HFF-Myc (cell line): ENCODE measurements around the gene GALNT15.

Source experiments
- DNase-seq: peaks from one replicate; pipeline ENCODE4 v3.0.0-alpha.2; 2011; ENCODE audit warnings: low read depth; ENCODE audit errors: extremely low read depth
- H3K4me3 ChIP-seq: replicated peaks from 2 replicates; pipeline ENCODE4 v1.5.1; 2011; ENCODE audit warnings: low read depth, mild to moderate bottlenecking, control low read depth, low read length
- TF ChIP-seq, protein P1 (sequence below): IDR thresholded peaks from 2 replicates; pipeline ENCODE4 v1.5.1; 2012; ENCODE audit warnings: mild to moderate bottlenecking, low read depth, low read length, control low read depth; ENCODE audit errors: missing control alignments

GALNT15 gene

DNA sequence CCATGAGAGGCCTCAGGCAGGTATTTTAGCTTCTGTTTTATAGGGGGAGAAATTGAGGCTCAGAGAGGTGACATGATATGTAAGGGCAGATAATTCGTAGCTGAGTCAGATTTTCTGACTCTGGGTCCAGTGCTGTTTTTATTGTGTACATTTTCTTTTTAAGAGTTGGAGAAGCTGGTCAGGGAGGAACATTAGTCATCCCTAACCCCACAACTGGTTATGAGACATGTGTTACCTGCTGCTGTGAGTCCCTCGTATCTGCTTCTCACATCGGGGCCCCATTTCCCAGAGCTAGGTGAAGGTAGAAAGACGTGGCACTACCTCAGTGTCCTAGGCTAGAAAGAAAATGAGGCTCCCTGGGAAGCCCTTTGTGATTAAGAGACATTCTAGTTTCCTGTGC lies 28.6 kb downstream of the GALNT15 start:
- H3K4me3 ChIP-seq, result no peak overlapping the region
- TF ChIP-seq, protein P1, sequence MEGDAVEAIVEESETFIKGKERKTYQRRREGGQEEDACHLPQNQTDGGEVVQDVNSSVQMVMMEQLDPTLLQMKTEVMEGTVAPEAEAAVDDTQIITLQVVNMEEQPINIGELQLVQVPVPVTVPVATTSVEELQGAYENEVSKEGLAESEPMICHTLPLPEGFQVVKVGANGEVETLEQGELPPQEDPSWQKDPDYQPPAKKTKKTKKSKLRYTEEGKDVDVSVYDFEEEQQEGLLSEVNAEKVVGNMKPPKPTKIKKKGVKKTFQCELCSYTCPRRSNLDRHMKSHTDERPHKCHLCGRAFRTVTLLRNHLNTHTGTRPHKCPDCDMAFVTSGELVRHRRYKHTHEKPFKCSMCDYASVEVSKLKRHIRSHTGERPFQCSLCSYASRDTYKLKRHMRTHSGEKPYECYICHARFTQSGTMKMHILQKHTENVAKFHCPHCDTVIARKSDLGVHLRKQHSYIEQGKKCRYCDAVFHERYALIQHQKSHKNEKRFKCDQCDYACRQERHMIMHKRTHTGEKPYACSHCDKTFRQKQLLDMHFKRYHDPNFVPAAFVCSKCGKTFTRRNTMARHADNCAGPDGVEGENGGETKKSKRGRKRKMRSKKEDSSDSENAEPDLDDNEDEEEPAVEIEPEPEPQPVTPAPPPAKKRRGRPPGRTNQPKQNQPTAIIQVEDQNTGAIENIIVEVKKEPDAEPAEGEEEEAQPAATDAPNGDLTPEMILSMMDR, result no peak
- no peak for DNase-seq

DNA sequence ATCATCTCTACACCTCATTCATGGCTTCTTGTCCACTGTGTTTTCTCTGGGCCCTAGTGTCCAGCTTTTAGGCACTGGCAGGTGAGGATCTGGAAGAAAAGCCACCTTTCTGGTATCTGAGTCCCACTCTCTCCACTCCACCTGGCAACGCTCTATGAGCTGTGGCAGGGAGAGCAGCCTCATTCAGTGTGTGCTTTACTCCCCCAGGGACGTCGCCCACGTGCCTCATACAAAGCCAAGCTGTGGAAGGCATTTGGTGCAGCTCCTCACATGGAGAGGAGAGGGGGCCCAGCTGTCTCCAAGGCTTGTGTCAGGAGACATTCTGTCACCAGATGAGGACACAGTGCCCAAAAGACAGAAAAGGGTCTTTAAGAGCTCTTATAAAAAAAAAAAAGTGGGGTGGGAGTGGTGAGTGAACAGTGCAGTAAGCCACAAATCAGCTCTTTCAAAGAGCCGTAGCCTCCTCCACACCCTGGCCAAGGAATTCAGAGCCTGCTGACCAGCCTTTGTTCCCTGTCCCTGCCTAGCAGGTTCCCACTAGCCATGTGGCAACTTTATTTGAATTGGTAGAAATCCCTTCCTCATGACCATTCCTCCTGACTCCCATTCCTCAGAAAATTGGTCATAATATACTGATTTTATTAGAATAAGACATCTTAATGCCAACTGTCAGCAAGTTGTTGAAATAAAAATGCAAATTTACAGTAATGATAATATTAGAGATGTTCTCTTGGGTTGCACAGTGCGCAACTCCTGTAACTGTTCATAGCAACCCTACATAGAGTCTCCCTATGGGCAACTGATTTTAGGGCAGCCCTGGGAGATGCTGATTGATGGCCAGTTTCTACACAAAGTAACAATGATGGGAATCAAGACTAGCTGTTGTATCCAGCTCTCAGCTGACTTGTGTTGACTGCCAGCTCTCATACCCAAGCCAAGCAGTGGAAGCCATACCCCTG lies 29.5 kb downstream of the GALNT15 start:
- H3K4me3 ChIP-seq, result no peak overlapping the region
- TF ChIP-seq, protein P1, result no peak
- no peak for DNase-seq

DNA sequence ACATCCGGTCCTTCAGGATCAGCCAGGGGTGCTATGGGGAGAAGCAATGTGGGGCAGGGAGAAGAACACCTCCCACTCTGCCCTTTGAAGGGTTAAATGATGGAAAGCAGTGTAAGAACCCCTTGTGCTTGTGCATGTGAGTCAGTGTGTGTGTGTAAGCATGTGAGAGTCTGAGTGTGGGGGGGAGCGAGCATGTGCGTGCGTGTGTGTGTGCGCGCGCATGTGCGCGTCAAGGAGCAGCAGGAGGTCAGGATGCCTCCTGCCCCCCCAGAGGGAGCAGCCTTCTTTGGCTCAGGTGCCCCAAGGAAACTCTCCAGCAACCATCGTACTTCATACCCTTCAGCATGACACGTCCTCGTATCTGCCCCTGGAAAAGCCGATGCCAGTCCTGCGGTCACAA lies 30.3 kb downstream of the GALNT15 start:
- no peak for DNase-seq
- TF ChIP-seq, protein P1, result no peak

DNA sequence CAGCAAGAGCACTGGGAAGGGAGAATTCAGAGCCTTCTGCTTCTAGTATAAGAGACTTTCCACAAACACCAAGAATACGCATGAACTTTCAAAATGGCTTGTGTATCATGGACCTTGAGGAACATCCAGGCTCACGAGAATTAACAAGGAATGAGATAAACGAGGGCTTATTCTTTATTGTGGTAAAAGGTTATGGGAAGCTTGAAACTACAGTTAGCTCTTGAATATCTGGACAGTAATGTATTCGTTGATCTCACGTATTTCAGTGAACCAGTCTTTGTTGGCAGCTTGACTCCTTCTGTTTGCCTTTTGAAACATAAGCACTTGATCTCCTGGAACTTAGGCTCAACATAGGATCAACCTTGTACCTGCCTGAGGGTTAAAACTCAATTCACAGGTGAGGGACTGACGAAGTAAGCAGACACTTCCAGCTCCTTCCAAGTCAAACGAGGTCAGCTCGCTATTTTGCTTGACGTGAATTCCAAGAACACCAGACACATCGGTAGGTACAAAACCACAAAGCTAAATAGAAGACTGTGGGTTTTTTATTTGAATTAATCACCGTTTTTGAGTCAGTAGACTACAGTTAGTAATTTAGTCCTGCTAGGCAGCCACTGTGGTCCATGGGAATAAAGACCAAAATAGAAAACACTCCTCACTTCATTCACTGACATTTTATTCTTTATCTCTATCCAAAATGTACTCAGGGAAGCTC lies 30.8 kb downstream of the GALNT15 start:
- DNase-seq, result no peak
- H3K4me3 ChIP-seq, result no peak overlapping the region
- TF ChIP-seq, protein P1, result no peak

More for the DNA sequence above, 30.3 kb downstream of the GALNT15 start:
- no peak overlapping the region for H3K4me3 ChIP-seq

DNA sequence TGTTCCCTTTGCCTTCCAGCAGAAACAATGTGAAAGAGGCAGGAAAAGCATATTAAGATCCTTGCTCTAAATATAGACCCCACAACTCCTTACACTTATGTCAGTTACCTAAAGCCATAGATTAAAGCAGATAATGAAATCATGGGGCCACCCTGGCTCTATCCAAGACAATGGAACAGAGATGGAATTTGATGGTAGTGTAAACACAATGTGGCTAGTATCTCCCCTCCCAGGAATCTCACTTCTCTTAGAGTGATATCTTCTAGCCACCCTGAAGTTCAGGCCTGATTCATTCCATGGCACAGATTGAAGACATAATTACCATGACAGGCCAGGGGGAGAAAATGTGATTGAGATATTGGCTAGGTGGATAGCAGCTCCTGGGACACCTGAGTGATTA lies 32.6 kb downstream of the GALNT15 start:
- no peak for DNase-seq
- TF ChIP-seq, protein P1, result no peak
- no peak overlapping the region for H3K4me3 ChIP-seq

DNA sequence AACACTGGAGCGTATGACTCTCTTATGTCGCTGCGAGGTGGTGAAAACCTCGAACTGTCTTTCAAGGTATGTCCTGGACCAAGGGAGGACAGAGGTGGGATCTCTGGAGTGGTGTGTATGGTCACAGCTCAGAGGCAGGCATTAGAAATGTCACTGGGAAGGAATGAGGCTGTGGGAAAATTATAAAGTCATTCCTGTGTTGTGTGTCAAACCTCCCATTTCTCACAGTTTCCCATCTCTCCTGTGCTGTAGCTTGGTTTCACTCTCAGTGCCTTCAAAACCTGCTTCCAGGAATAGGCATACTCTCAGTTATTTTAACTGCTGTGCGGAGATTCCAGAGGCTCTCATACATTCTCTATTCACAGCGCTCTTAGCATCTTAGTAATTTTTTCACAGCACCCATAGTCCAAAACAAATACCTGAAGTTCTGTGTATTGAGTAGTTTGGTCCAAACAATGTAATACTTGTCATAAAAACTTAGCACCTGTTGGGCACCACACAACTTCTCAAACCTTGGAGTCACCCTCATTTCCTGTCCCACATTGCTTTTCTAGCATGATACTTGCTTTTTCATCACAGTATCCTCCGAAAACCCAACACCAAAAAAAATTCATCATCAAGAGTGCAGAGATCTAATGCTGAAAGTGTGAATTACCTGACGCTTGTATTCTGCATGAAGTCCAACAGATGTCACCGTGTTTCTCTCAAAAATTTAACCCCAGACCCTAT lies 36.9 kb downstream of the GALNT15 start:
- TF ChIP-seq, protein P1, result no peak
- no peak overlapping the region for H3K4me3 ChIP-seq
- DNase-seq, result no peak
